Bronchial epithelial cell (primary cell): ENCODE data around the gene MAP4. TPM values are rescaled to one million over a fixed set of nuclear protein-coding genes. Genes with fewer than 3 reads are reported as not detected.

ENCODE experiments used
- DNase-seq: peaks from one replicate; pipeline ENCODE4 v3.0.0-alpha.2; 2010; ENCODE audit warnings: low read depth
- FAIRE-seq: peaks from 2 replicates; lab custom pipeline; 2011; peaks lifted over from hg19 to GRCh38; lab: Jason Lieb, UNC
- H3K27me3 ChIP-seq: 2 replicates; pipeline ENCODE4 v1.5.1; 2011; ENCODE audit warnings: low read length; ENCODE audit not compliant: control insufficient read depth, insufficient read depth
- H3K36me3 ChIP-seq: 2 replicates; pipeline ENCODE4 v1.5.1; 2011; ENCODE audit warnings: low read length; ENCODE audit not compliant: control insufficient read depth, insufficient read depth
- H3K4me3 ChIP-seq: 2 replicates; pipeline ENCODE4 v1.5.1; 2011; ENCODE audit warnings: mild to moderate bottlenecking, low read depth, low read length, control low read depth
- total RNA-seq: library from RNA; depleted of rRNA; stranded (reverse); fragments of >200 nt; gene quantifications from 2 replicates; pipeline ENCODE4 v1.2.1, GENCODE V29; 2014
- TF ChIP-seq, protein P1 (sequence below): IDR thresholded peaks from 2 replicates; pipeline ENCODE4 v1.5.1; 2011; ENCODE audit warnings: mild to moderate bottlenecking, moderate library complexity, low read length, control low read depth, inconsistent platforms; ENCODE audit not compliant: insufficient read depth, severe bottlenecking

Gene MAP4
- total RNA-seq, 1 donor from 2014 or later: 44.8 TPM

DNA sequence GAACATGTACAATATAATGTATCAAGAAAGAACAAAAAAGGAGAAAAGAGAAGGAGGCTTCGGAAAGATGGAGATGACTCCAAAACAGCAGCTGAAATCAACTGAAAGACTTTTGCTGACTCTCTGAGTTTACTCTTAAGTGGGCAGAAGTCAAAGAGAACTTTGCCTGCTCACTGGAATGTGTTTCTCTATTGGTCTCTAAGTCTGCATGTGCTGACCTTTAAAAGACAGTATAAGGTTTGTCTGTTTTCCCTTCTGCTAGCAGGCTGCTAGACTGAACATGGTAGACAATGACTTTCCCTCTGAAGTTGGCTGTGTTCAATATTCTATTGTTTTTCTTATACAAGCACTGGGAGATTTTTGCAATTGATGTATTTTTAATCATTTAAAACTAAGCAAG is 7.2 kb upstream of the MAP4 start:
- no peak for FAIRE-seq
- no peak for DNase-seq
- no peak overlapping the region for H3K4me3 ChIP-seq
- no peaks in the 10 kb centered on the region for H3K36me3 ChIP-seq
- TF ChIP-seq, protein P1, sequence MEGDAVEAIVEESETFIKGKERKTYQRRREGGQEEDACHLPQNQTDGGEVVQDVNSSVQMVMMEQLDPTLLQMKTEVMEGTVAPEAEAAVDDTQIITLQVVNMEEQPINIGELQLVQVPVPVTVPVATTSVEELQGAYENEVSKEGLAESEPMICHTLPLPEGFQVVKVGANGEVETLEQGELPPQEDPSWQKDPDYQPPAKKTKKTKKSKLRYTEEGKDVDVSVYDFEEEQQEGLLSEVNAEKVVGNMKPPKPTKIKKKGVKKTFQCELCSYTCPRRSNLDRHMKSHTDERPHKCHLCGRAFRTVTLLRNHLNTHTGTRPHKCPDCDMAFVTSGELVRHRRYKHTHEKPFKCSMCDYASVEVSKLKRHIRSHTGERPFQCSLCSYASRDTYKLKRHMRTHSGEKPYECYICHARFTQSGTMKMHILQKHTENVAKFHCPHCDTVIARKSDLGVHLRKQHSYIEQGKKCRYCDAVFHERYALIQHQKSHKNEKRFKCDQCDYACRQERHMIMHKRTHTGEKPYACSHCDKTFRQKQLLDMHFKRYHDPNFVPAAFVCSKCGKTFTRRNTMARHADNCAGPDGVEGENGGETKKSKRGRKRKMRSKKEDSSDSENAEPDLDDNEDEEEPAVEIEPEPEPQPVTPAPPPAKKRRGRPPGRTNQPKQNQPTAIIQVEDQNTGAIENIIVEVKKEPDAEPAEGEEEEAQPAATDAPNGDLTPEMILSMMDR: no peak
- no peaks in the 10 kb centered on the region for H3K27me3 ChIP-seq

DNA sequence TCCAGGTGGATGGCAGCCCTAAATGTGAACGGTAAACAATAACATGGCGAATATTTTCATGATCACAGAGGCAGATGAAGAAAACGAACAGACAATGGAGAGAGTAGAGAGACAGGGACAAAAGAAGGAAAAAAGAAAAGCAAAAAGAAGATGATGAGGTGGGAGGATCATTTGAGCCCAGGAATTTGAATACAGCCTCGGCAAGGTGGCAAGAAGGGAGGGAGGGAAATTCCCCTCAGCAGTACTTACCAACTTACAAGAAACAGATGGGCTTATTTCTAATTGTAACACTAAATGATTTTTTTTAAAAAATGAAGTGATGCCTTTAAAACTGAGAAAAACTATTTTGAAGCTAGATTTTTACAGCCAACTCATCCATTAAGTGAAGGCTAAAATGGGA is 6.0 kb upstream of the MAP4 start:
- H3K27me3 ChIP-seq: no peaks in the 10 kb centered on the region
- DNase-seq: no peak
- no peak for FAIRE-seq
- peaks cover 1% of the 10 kb centered on the region for H3K36me3 ChIP-seq
- TF ChIP-seq, protein P1: no peak
- H3K4me3 ChIP-seq: no peak overlapping the region

DNA sequence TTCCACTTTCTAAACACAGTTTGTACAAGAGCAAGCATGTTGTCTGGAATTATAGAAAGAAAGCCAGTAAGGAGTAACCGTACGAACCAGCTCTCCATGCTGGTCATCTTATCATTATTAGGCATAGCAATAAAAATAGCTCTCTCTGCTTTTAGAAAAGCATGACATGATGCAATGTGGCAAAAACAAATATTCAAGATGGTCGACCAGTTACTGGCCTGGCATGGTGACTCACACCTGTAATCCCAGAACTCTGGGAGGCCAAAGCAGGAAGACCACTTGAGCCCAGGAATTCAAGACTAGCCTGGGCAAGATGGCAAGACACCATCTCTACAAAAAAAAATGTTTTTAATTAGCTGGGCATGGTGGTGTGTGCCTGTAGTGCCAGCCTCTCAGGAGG is 2.6 kb upstream of the MAP4 start:
- Histone ChIP-seq H3K36me3 (peaks cover 1% of the 10 kb centered on the region), H3K27me3 (no peaks in the 10 kb centered on the region), H3K4me3 (no peak overlapping the region)
- peak; percentile 95 for DNase-seq
- TF ChIP-seq, protein P1: no peak
- FAIRE-seq: no peak

DNA sequence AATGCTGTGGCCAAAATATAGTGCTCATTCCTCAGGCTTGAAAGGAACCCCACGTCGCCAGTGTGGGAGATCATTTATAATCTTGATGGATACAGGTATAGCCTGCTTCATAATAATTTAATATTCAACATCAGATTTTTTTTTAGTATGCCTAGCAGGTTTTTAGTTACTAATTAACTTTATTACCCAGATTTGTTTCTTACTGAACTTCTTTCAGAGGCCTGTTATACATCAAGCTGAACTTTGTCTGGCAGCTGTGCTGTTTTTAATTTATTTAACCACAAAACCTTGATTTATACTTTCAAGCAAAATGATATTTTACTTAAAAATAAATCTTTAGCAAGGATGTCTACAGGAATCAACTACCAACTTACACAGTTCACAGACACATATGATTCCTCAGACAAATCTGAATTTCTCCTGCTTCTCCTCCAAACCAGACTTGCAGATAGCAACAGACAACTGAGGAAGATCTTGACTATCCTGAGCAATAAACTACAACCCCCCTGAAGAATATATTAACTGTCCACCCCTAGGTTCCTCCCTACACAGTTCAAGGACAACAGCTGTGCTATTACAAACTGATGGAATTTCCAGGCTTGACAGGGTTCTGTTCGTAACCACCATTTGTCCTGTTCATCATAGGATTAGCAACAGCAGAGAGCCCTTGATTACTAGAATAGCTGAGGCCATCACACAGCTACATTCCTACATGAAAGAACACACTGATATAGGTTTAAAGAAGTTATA is 610 bp downstream of the MAP4 start:
- no peak for FAIRE-seq

DNA sequence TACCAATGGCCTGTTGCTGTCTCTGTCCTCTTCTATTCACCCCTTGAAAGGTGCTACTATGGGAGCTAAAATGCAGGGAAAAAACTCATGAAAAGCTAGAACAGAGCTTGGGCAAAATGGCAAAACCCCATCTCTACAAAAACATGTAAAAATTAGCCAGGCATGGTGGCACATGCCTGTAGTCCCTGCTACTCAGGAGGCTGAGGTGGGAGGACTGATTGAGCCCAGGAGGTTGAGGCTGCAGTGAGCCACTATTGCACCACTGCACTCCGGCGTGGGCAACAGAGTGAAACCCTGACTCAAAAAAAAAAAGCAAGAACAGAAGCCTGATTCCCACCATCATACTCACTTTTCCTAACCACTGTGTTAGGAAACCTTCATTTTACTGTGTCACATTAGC is 1.9 kb downstream of the MAP4 start:
- H3K27me3 ChIP-seq: no peaks in the 10 kb centered on the region
- H3K36me3 ChIP-seq: peaks cover 1% of the 10 kb centered on the region
- DNase-seq (no peak), FAIRE-seq (no peak)
- no peak overlapping the region for H3K4me3 ChIP-seq
- TF ChIP-seq, protein P1: no peak

More for the DNA sequence above, 610 bp downstream of the MAP4 start:
- TF ChIP-seq, protein P1: no peak
- Histone ChIP-seq H3K27me3 (no peaks in the 10 kb centered on the region), H3K4me3 (no peak overlapping the region), H3K36me3 (peaks cover 1% of the 10 kb centered on the region)
- DNase-seq: no peak
